DMS153 treated with DMSO at 0.1 percent for 48 hours (cell line): ENCODE measurements around the gene THUMPD1.
"Not testable (repeated sequence)": the region's sequence is repeated elsewhere in the genome, so short reads cannot be mapped to it uniquely, and the experiment has no call there.

ENCODE experiments used
- DNase-seq: peaks from one replicate; lab custom pipeline; 2025; ENCODE audit not compliant: unreplicated experiment; lab: John Stamatoyannopoulos, UW

THUMPD1 gene

GRCh38 chr16:20741554-20742285 lies at the start of gene THUMPD1:
TSS of gene THUMPD1 (minus strand) at chr16:20741818. CDS start at chr16:20741739, 79 bp downstream.
- peak; percentile 81 for DNase-seq

GRCh38 chr16:20789130-20789529 lies 47.5 kb upstream of the THUMPD1 start:
- DNase-seq: no peak

GRCh38 chr16:20784204-20784603 lies 42.6 kb upstream of the THUMPD1 start:
- no peak for DNase-seq

GRCh38 chr16:20782470-20782869 lies 40.9 kb upstream of the THUMPD1 start:
- DNase-seq: no peak

GRCh38 chr16:20781697-20782096 lies 40.1 kb upstream of the THUMPD1 start:
- DNase-seq: no peak

GRCh38 chr16:20774703-20775362 lies 33.2 kb upstream of the THUMPD1 start:
- DNase-seq: peak; percentile 36

- DNase-seq: no peak
These were observed 32.1 kb upstream of the THUMPD1 start for GRCh38 chr16:20773679-20774078.

- DNase-seq: no peak
These were observed 27.2 kb upstream of the THUMPD1 start for GRCh38 chr16:20768818-20769217.

- no peak for DNase-seq
These were observed 26.5 kb upstream of the THUMPD1 start for GRCh38 chr16:20768121-20768520.

GRCh38 chr16:20767577-20767976 lies 26.0 kb upstream of the THUMPD1 start:
- no peak for DNase-seq

GRCh38 chr16:20766294-20766693 lies 24.7 kb upstream of the THUMPD1 start:
- no peak for DNase-seq

- DNase-seq: no peak
These were observed 24.1 kb upstream of the THUMPD1 start for GRCh38 chr16:20765732-20766131.

GRCh38 chr16:20764448-20764847 lies 22.8 kb upstream of the THUMPD1 start:
- DNase-seq: not testable (repeated sequence)

GRCh38 chr16:20763461-20764232 lies 22.0 kb upstream of the THUMPD1 start, which contains the start of gene ACSM3:
TSS of gene ACSM3 (plus strand) at chr16:20764014. CDS start at chr16:20770035, 6,021 bp downstream.
- DNase-seq: no peak

- no peak for DNase-seq
These were observed 20.9 kb upstream of the THUMPD1 start for GRCh38 chr16:20762404-20763123.

- DNase-seq: no peak
These were observed 19.6 kb upstream of the THUMPD1 start for GRCh38 chr16:20761175-20761574.

GRCh38 chr16:20760346-20760745 lies 18.7 kb upstream of the THUMPD1 start:
- DNase-seq: no peak

GRCh38 chr16:20755799-20756198 lies 14.2 kb upstream of the THUMPD1 start:
- not testable (repeated sequence) for DNase-seq

- DNase-seq: no peak
These were observed 13.6 kb upstream of the THUMPD1 start for GRCh38 chr16:20755238-20755637.

GRCh38 chr16:20753727-20754126 lies 12.1 kb upstream of the THUMPD1 start:
- DNase-seq: no peak

- DNase-seq: no peak
These were observed 8.9 kb upstream of the THUMPD1 start for GRCh38 chr16:20750558-20750957.
